NOMO-1 (cell line): ENCODE measurements around the gene SMG1.

Source experiments
- DNase-seq, 2 experiments: peaks; one replicate each; lab custom pipeline; 2025; ENCODE audit not compliant: unreplicated experiment in 2 of 2; lab: John Stamatoyannopoulos, UW

SMG1 gene

GRCh38 chr16:18855196-18855595 is 71.0 kb downstream of the SMG1 start:
- no peak for DNase-seq

GRCh38 chr16:18853694-18854093 is 72.5 kb downstream of the SMG1 start:
- no peak for DNase-seq

GRCh38 chr16:18852647-18853046 is 73.6 kb downstream of the SMG1 start:
- DNase-seq, result no peak

- DNase-seq, result no peak
Observed at GRCh38 chr16:18846416-18846815, 79.8 kb downstream of the SMG1 start.

- DNase-seq, result no peak
Observed at GRCh38 chr16:18842565-18842964, 83.6 kb downstream of the SMG1 start.

- no peak for DNase-seq
Observed at GRCh38 chr16:18841833-18842525, 84.2 kb downstream of the SMG1 start.

- DNase-seq, result no peak
Observed at GRCh38 chr16:18839555-18839954, 86.7 kb downstream of the SMG1 start.

- no peak for DNase-seq
Observed at GRCh38 chr16:18836702-18837101, 89.5 kb downstream of the SMG1 start.

- DNase-seq, result peak in 1 of 2 experiments; percentile 59
Observed at GRCh38 chr16:18834864-18835263, 91.3 kb downstream of the SMG1 start.

GRCh38 chr16:18833707-18834505 is 92.3 kb downstream of the SMG1 start:
- peak in 1 of 2 experiments; percentile 83 for DNase-seq

- DNase-seq, result no peak
Observed at GRCh38 chr16:18832613-18833012, 93.6 kb downstream of the SMG1 start.

- no peak for DNase-seq
Observed at GRCh38 chr16:18832006-18832405, 94.2 kb downstream of the SMG1 start.

- peak in 1 of 2 experiments; percentile 17 for DNase-seq
Observed at GRCh38 chr16:18829251-18829650, 97.0 kb downstream of the SMG1 start.

- DNase-seq, result no peak
Observed at GRCh38 chr16:18827890-18828289, 98.3 kb downstream of the SMG1 start.

- DNase-seq, result no peak
Observed at GRCh38 chr16:18816286-18816685, 109.9 kb downstream of the SMG1 start.

GRCh38 chr16:18811925-18812324 is 114.3 kb downstream of the SMG1 start:
- no peak for DNase-seq

GRCh38 chr16:18809165-18809564 is 117.0 kb downstream of the SMG1 start:
- no peak for DNase-seq

- no peak for DNase-seq
Observed at GRCh38 chr16:18805257-18805773, 120.9 kb downstream of the SMG1 start.

GRCh38 chr16:18804540-18804939 is 121.7 kb downstream of the SMG1 start:
- no peak for DNase-seq

- DNase-seq, result peak in 1 of 2 experiments; percentile 85
Observed at GRCh38 chr16:18803569-18804462, 122.4 kb downstream of the SMG1 start.

GRCh38 chr16:18802767-18803343 is 123.4 kb downstream of the SMG1 start:
- DNase-seq, result no peak
